H1 (cell line): ENCODE data around the gene MYH3. TPM values are rescaled to one million over a fixed set of nuclear protein-coding genes. Genes with fewer than 3 reads are reported as not detected.
A peak's percentile ranks its signal among the peaks of the same experiment; 100 is the strongest.

Experiments used
- CBX8 ChIP-seq: fragments of 300-800, 300-1000 bp; sonication (generic); IDR thresholded peaks from 2 replicates; pipeline ENCODE4 v1.7.1; 2016; ENCODE audit warnings: low read depth, low read length, borderline replicate concordance
- NANOG ChIP-seq: IDR thresholded peaks from 2 replicates; pipeline ENCODE4 v1.6.1; 2011; ENCODE audit warnings: low read length, low read depth, mild to moderate bottlenecking, inconsistent platforms; ENCODE audit not compliant: insufficient read depth, poor library complexity, severe bottlenecking
- RBBP5 ChIP-seq: IDR thresholded peaks from 2 replicates; pipeline ENCODE4 v1.7.1; 2012; ENCODE audit warnings: low read depth, mild to moderate bottlenecking, inconsistent platforms, low read length, moderate library complexity, borderline replicate concordance
- RFX5 ChIP-seq: IDR thresholded peaks from 2 replicates; pipeline ENCODE4 v1.6.1; 2011; ENCODE audit warnings: low read depth, low read length, improper control_type of control experiment, borderline replicate concordance
- SIX5 ChIP-seq: IDR thresholded peaks from 2 replicates; pipeline ENCODE4 v1.6.1; 2011; ENCODE audit warnings: mild to moderate bottlenecking, low read depth, low read length
- polyA plus RNA-seq, 7 experiments: library from polyadenylated mRNA; depleted of rRNA in 3 of 7; stranded (reverse) in 5 of 7; unstranded in 2 of 7; fragments of >200 nt in 5 of 7; fragments of 200-250 nt in 2 of 7; gene quantifications; 1 replicate in 5 of 7; 2 replicates in 1 of 7; 4 replicates in 1 of 7; pipeline versions ENCODE4 v1.2.1 to v1.2.3, GENCODE V29; 2011 to 2013; ENCODE audit warnings: missing spikeins in 2 of 7, mixed read lengths in 2 of 7
- total RNA-seq: library from RNA; stranded (reverse); fragmentation: NEBNext Ultra II Directional; extraction: Animal tissue kit (Norgen Biotek cat#: 25700); gene quantifications from 2 replicates; pipeline ENCODE4 v1.2.1, GENCODE V29; 2021
- TF ChIP-seq, protein P1 (sequence below): IDR thresholded peaks from 2 replicates; pipeline ENCODE4 v1.6.1; 2011; ENCODE audit warnings: low read depth, mild to moderate bottlenecking, low read length; ENCODE audit not compliant: insufficient read depth
- TF ChIP-seq, protein P2 (sequence below): fragments of 300-600 bp; sonication (generic); IDR thresholded peaks from 2 replicates; pipeline ENCODE4 v1.7.1; 2012; ENCODE audit warnings: low read length, moderate library complexity, mild to moderate bottlenecking, inconsistent platforms; ENCODE audit not compliant: insufficient replicate concordance

Gene MYH3
- total and polyA plus RNA-seq, 2 of the 8 experiments (the other 6 are each of a cell fraction or from before 2014, with no cell fraction given) = 0.65 to 1.8 TPM

DNA sequence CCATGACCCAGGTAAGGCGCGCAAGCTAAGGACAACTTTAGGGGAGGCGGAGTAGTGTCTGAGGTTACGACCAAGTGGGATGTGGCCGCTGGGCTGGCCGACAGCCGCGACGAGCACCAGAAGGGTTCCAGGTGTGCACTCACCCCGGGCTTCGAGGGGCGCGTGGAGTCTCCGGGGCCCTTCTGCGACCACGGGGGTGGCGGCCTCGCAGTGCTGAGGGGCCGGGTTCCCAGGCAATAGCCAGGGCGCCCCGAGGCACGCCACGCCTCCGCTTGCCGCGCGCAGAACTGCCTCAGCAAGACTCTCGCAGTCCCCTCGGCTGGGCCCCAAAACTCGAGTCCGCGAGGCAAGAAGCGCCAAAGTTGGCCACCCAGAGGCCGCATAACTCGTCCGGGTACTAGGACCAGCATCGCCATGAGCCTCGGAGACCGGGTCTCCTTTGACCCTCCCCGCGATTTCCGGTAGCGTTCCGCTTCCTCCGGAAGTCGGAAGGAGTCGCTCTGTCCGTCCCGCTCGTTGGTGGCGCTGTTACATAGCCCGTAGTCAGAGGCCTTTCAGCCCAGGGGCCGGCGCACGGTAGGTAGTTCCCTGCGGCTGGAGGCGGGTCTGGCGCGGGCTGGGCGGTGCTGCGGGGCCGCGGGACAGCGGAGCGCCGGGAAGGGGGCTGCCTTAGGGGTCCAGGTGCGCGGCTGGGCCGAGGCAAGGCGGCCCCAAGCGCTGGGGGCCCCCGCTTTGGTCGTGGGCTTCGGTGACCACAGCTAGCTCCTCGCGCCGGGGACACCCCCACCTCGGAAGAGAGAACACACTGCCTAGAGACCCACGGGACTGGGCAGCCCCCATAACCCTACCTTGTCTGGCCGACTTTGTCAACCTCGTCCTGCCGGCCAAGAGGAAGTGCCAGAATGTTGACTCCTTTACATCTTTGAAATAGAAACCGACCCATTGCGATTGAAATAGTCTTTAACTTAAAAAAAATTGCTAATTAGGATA lies 40.3 kb upstream of the MYH3 start, which contains the start of the genes ADPRM and SCO1 (continued):
- TF ChIP-seq, protein P1, sequence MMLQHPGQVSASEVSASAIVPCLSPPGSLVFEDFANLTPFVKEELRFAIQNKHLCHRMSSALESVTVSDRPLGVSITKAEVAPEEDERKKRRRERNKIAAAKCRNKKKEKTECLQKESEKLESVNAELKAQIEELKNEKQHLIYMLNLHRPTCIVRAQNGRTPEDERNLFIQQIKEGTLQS = no peak
- TF ChIP-seq, protein P2, sequence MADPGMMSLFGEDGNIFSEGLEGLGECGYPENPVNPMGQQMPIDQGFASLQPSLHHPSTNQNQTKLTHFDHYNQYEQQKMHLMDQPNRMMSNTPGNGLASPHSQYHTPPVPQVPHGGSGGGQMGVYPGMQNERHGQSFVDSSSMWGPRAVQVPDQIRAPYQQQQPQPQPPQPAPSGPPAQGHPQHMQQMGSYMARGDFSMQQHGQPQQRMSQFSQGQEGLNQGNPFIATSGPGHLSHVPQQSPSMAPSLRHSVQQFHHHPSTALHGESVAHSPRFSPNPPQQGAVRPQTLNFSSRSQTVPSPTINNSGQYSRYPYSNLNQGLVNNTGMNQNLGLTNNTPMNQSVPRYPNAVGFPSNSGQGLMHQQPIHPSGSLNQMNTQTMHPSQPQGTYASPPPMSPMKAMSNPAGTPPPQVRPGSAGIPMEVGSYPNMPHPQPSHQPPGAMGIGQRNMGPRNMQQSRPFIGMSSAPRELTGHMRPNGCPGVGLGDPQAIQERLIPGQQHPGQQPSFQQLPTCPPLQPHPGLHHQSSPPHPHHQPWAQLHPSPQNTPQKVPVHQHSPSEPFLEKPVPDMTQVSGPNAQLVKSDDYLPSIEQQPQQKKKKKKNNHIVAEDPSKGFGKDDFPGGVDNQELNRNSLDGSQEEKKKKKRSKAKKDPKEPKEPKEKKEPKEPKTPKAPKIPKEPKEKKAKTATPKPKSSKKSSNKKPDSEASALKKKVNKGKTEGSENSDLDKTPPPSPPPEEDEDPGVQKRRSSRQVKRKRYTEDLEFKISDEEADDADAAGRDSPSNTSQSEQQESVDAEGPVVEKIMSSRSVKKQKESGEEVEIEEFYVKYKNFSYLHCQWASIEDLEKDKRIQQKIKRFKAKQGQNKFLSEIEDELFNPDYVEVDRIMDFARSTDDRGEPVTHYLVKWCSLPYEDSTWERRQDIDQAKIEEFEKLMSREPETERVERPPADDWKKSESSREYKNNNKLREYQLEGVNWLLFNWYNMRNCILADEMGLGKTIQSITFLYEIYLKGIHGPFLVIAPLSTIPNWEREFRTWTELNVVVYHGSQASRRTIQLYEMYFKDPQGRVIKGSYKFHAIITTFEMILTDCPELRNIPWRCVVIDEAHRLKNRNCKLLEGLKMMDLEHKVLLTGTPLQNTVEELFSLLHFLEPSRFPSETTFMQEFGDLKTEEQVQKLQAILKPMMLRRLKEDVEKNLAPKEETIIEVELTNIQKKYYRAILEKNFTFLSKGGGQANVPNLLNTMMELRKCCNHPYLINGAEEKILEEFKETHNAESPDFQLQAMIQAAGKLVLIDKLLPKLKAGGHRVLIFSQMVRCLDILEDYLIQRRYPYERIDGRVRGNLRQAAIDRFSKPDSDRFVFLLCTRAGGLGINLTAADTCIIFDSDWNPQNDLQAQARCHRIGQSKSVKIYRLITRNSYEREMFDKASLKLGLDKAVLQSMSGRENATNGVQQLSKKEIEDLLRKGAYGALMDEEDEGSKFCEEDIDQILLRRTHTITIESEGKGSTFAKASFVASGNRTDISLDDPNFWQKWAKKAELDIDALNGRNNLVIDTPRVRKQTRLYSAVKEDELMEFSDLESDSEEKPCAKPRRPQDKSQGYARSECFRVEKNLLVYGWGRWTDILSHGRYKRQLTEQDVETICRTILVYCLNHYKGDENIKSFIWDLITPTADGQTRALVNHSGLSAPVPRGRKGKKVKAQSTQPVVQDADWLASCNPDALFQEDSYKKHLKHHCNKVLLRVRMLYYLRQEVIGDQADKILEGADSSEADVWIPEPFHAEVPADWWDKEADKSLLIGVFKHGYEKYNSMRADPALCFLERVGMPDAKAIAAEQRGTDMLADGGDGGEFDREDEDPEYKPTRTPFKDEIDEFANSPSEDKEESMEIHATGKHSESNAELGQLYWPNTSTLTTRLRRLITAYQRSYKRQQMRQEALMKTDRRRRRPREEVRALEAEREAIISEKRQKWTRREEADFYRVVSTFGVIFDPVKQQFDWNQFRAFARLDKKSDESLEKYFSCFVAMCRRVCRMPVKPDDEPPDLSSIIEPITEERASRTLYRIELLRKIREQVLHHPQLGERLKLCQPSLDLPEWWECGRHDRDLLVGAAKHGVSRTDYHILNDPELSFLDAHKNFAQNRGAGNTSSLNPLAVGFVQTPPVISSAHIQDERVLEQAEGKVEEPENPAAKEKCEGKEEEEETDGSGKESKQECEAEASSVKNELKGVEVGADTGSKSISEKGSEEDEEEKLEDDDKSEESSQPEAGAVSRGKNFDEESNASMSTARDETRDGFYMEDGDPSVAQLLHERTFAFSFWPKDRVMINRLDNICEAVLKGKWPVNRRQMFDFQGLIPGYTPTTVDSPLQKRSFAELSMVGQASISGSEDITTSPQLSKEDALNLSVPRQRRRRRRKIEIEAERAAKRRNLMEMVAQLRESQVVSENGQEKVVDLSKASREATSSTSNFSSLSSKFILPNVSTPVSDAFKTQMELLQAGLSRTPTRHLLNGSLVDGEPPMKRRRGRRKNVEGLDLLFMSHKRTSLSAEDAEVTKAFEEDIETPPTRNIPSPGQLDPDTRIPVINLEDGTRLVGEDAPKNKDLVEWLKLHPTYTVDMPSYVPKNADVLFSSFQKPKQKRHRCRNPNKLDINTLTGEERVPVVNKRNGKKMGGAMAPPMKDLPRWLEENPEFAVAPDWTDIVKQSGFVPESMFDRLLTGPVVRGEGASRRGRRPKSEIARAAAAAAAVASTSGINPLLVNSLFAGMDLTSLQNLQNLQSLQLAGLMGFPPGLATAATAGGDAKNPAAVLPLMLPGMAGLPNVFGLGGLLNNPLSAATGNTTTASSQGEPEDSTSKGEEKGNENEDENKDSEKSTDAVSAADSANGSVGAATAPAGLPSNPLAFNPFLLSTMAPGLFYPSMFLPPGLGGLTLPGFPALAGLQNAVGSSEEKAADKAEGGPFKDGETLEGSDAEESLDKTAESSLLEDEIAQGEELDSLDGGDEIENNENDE = no peak
- TF ChIP-seq SIX5 (no peak), CBX8 (no peak), RBBP5 (peak; percentile 60; the same call in 1 of the 2 replicates), NANOG (no peak), RFX5 (no peak)
